Measurements from ENCODE around the gene MALT1. TPM values are rescaled to one million over a fixed set of nuclear protein-coding genes. Genes with fewer than 3 reads are reported as not detected.
"Not testable (repeated sequence)": the region's sequence is repeated elsewhere in the genome, so short reads cannot be mapped to it uniquely, and the experiment has no call there.

The MALT1 gene
- total and polyA plus RNA-seq, 2 donors from 2014 or later, result 10.4 to 39.4 TPM

- Histone ChIP-seq H3K36me3 (ENCODE audit: control insufficient read depth in 2 of 3, insufficient read depth in 3 of 3, low read length in 3 of 3) (no peaks in the 10 kb centered on the region), H3K27ac (ENCODE audit: low read depth in 2 of 2, low read length in 2 of 2) (no peak overlapping the region), H3K4me1 (ENCODE audit: control insufficient read depth in 2 of 3, insufficient read depth in 2 of 3, low read depth in 1 of 3, low read length in 3 of 3) (peaks cover 0 to 4% (median 0%) of the 10 kb centered on the region in 3 donors), H3K9me3 (ENCODE audit: control insufficient read depth in 2 of 3, insufficient read depth in 1 of 3, low read length in 3 of 3) (no peaks in the 10 kb centered on the region), H3K4me3 (ENCODE audit: low read length in 3 of 3) (no peak overlapping the region), H3K27me3 (ENCODE audit: control insufficient read depth, insufficient read depth, low read length) (no peaks in the 10 kb centered on the region), H3K9ac (ENCODE audit: low read length in 3 of 3) (no peak overlapping the region)
- no peak for DNase-seq
- TF ChIP-seq CTCF (IDR thresholded peaks at IDR 0.05; ENCODE audit: borderline replicate concordance, extremely low read depth, insufficient read depth), result no peak
- no peak for FAIRE-seq
- intact Hi-C loops (cut with DNase I), result no loop called here
Observed at GRCh38 chr18:58640891-58641610, 30.2 kb upstream of the MALT1 start.

GRCh38 chr18:58643557-58643956 is 27.7 kb upstream of the MALT1 start:
- H3K4me1 ChIP-seq (ENCODE audit: control insufficient read depth in 2 of 3, insufficient read depth in 2 of 3, low read depth in 1 of 3, low read length in 3 of 3); H3K9ac ChIP-seq (ENCODE audit: low read length in 3 of 3); DNase-seq; H3K27me3 ChIP-seq (ENCODE audit: control insufficient read depth, insufficient read depth, low read length); FAIRE-seq; H3K9me3 ChIP-seq (ENCODE audit: control insufficient read depth in 2 of 3, insufficient read depth in 1 of 3, low read length in 3 of 3); intact Hi-C loops (cut with DNase I); H3K36me3 ChIP-seq (ENCODE audit: control insufficient read depth in 2 of 3, insufficient read depth in 3 of 3, low read length in 3 of 3); H3K27ac ChIP-seq (ENCODE audit: low read depth in 2 of 2, low read length in 2 of 2); H3K4me3 ChIP-seq (ENCODE audit: low read length in 3 of 3): not testable (repeated sequence)

- Histone ChIP-seq H3K4me1 (ENCODE audit: control insufficient read depth in 2 of 3, insufficient read depth in 2 of 3, low read depth in 1 of 3, low read length in 3 of 3) (peaks cover 0 to 3% (median 0%) of the 10 kb centered on the region in 3 donors), H3K4me3 (ENCODE audit: low read length in 3 of 3) (no peak overlapping the region), H3K27ac (ENCODE audit: low read depth in 2 of 2, low read length in 2 of 2) (no peak overlapping the region), H3K36me3 (ENCODE audit: control insufficient read depth in 2 of 3, insufficient read depth in 3 of 3, low read length in 3 of 3) (no peaks in the 10 kb centered on the region), H3K9ac (ENCODE audit: low read length in 3 of 3) (no peak overlapping the region), H3K9me3 (ENCODE audit: control insufficient read depth in 2 of 3, insufficient read depth in 1 of 3, low read length in 3 of 3) (no peaks in the 10 kb centered on the region), H3K27me3 (ENCODE audit: control insufficient read depth, insufficient read depth, low read length) (no peaks in the 10 kb centered on the region)
- TF ChIP-seq CTCF (IDR thresholded peaks at IDR 0.05; ENCODE audit: borderline replicate concordance, extremely low read depth, insufficient read depth), result no peak
- DNase-seq (no peak), FAIRE-seq (no peak)
- intact Hi-C loops (cut with DNase I), result no loop called here
Observed at GRCh38 chr18:58645398-58645797, 25.9 kb upstream of the MALT1 start.

- Histone ChIP-seq H3K27ac (ENCODE audit: low read depth in 2 of 2, low read length in 2 of 2) (no peak overlapping the region), H3K9me3 (ENCODE audit: control insufficient read depth in 2 of 3, insufficient read depth in 1 of 3, low read length in 3 of 3) (no peaks in the 10 kb centered on the region), H3K36me3 (ENCODE audit: control insufficient read depth in 2 of 3, insufficient read depth in 3 of 3, low read length in 3 of 3) (no peaks in the 10 kb centered on the region), H3K27me3 (ENCODE audit: control insufficient read depth, insufficient read depth, low read length) (no peaks in the 10 kb centered on the region), H3K4me1 (ENCODE audit: control insufficient read depth in 2 of 3, insufficient read depth in 2 of 3, low read depth in 1 of 3, low read length in 3 of 3) (no peaks in the 10 kb centered on the region), H3K4me3 (ENCODE audit: low read length in 3 of 3) (no peak overlapping the region), H3K9ac (ENCODE audit: low read length in 3 of 3) (no peak overlapping the region)
- intact Hi-C loops (cut with DNase I), result no loop called here
- no peak for DNase-seq
- FAIRE-seq, result no peak
- no peak for TF ChIP-seq CTCF (IDR thresholded peaks at IDR 0.05; ENCODE audit: borderline replicate concordance, extremely low read depth, insufficient read depth)
Observed at GRCh38 chr18:58646334-58646862, 24.9 kb upstream of the MALT1 start.
